NCI-H345 treated with DMSO at 0.1 percent for 48 hours (cell line): ENCODE results near the gene CDADC1.
"Not testable (repeated sequence)": the region's sequence is repeated elsewhere in the genome, so short reads cannot be mapped to it uniquely, and the experiment has no call there.

Source experiments
- DNase-seq: peaks from one replicate; lab custom pipeline; 2025; ENCODE audit not compliant: unreplicated experiment; lab: John Stamatoyannopoulos, UW

CDADC1 gene

DNA sequence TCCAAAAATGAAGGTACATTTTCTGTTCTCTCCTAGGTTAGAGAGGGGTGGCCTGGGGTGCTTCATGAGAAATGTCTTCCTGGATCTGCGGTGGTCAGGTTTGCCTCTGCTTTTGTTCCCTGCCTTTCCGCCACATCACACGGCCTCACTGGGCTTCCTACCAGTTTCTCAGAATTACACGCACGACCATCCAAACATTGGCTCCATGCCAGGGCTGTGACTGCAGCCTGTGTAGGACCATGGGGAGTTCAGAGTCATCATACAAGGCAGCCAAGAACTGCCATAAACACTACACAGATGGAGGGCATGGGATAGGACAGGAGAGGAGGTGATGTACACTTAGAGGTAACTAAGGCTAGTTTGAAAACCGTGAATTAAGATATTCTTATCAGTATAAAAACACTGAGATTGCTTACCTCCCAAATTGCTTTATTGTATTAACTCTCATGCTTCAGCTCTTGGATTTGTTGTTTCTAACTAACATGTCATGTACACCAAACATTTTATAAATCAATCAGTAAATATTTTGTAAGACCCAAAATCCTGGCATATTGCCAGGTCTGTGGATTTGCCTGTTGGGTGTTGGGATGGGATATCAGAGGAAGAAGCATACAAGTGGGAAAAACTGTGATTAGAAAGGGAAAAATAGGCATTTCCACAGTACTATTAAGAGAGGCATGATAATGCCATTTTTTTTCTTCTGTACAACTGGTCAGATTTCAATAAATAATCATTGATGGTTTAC lies 45.2 kb downstream of the CDADC1 start:
- no peak for DNase-seq

DNA sequence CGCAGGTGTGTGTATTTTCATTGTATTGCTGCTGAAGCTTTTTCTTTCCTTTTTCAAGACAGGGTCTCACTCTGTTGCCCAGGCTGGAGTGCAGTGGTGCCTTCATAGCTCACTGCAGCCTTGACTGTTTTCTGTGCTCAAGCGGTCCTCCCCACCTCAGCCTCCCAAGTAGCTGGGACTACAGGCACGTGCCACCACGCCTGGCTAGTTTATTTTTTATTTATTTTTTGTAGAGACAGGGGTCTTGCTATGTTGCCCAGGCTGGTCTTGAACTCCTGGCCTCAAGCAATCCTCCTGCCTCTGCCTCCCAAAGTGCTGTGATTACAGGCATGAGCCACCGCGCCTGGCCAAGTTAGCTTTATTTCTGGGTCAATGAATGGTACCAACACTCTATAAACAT lies 47.0 kb downstream of the CDADC1 start:
- not testable (repeated sequence) for DNase-seq

DNA sequence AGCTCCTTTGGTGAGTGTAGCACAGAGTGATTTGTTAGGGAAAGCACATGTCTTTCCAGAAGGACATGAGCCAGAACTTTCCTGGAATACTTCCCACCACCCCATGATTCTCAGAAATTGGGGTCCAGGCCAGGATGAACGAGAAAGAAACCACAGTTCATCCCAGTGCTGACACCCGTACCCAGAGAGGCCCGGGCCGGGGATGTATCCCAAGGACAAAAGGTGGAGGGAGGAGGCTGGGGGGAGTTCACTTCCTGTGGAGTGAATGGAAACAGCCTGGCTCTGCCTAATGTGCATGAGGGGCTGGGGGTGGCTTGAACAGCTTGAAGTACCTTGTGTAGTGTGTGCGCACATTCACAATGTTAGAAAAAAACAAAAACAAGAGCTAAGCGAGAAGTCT lies 47.5 kb downstream of the CDADC1 start:
- DNase-seq: no peak

DNA sequence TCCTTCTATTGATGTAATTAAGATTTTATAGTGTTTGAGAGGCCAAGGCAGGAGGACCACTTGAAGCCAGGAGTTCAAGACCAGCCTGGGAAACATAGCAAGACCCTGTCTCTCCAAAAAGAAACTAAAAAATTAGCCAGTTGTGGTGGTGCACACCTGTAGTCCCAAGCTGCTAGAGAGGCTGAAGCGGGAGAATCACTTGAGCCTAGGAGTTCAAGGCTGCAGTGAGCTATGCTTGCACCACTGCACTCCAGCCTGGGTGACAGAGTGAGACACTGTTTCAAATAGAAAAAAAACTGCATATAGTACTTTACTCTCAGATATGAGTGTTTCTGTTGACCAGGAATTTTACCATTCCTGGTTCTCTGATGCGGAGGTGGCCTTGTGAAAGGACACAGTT lies 48.9 kb downstream of the CDADC1 start:
- DNase-seq: no peak

DNA sequence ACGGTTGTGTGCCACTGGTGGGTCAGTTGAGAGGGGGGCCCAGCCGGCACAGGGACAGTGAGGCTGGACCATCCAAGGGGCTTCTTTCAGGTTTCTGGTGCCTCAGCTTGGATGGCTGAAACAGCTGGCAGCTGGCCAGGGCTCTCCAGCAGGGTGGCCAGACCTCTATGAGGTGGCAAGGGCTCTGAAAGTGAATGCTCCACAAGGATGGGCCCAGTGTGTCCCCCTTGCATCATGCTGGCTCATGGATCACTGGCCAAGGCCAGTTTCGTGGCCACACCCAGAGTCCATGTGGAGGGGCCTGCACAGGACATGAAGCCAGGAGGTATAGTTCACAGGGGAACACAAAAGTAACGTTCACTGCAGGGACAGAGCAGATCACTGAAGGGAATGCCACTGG lies 49.6 kb downstream of the CDADC1 start:
- DNase-seq: no peak

DNA sequence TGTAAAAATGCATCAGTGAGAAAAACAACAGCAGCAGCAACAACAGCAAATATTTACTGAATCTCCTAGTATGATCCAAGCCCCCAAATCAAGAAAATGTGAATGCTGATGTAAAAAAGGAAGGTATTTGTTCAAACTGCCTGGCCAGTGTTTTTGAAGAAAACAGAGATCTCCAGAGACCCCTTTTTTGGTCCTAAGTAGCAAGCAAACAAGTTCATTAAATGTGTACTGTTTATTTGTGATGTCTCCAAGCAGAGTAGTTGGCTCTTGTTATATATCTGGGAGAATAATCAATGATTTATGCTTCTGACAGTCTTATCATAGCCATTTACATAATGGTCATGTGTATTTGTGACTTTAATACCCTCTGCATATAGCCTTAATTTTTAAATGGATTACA lies 50.7 kb downstream of the CDADC1 start:
- DNase-seq: no peak

DNA sequence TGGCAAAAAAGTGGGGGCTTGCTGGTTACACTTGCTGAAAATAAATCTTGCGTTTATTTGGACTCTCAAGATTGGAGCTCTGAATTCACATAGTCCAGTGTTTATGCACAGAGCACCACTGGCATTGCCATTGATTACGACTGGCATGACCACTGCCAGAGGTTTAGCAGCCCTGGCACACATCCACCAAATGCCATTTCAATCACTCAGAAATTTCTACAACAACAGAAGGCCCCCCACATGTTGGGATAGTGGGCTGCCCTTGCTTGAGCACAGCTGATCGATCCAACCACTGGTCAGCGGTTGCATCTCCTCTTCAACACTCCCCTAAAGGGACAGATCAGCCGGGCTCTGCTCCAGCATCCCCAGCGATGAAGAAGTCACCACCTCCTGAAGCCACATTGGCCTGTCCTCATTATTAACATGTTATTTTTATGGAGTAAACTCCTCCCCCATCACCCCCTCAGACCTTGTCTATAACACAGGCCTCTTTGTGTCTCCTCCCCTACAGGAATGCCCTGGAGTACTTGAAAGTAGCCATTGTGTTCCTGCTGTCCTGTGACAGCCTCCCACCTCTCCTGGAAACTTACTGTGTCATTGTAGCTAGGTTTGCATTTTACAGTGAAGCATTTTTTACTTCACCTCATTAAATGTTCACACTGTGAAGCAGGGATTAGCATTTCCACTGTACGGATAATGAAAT lies 51.3 kb downstream of the CDADC1 start:
- DNase-seq: no peak

DNA sequence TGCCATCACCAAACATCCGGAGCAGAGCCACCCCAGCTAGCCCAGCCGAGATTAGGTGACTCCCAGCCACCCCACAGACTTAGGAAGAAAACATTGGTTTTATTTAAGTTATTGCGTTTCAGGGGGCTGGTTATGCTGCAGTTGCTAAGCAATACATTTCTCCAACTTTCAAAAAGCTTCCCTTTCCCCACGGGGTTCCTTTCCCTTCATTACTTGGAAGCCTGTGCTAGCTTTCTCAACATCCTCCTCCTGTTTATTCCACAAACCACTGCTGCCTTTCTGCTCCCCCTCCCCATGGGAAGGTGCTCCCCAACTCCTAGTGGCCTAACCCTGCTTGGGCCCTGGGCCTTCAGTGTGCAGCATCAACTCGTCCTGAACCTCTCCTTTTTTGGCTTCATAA lies 52.6 kb downstream of the CDADC1 start:
- no peak for DNase-seq

DNA sequence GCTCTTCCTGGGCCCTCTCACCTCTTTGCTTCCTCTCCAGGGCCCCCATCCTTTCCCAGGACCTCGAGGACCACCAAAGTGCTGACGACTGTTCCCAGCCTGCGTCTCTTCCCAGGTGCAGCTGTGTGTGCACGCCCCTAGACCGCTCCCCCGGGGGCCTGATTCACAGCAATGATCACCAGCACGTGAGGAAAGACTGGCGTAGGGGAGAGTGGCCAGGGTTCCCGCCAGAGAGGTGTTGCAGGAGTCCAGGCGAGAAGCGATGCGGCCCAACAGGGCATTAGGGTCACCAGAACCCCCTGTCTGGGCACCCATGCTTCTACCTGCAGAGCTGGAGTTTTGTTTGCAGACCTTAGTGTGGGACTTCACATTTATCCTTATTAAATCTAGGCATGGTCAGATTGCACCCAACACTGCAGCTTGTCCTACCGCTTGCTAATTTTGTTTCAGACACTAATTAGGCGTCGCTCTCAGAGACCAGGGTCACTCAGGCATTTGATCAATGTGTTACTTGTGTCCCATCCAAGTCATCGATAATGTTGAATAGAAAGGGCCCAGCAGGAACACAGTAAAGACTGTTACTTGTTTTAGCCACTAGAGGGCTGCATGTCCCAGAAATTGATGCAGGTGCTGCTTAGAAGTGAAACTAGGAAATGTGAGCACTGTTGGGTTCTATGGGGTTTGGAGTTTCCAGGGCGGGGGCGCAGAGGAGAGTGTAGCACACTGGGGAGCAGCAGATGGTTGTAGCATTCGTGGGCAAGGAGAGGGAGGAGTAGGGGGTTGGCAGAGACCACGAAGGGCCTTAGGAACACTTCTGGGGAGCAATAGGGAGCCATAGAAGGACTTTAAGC lies 53.2 kb downstream of the CDADC1 start:
- peak; percentile 3 for DNase-seq

DNA sequence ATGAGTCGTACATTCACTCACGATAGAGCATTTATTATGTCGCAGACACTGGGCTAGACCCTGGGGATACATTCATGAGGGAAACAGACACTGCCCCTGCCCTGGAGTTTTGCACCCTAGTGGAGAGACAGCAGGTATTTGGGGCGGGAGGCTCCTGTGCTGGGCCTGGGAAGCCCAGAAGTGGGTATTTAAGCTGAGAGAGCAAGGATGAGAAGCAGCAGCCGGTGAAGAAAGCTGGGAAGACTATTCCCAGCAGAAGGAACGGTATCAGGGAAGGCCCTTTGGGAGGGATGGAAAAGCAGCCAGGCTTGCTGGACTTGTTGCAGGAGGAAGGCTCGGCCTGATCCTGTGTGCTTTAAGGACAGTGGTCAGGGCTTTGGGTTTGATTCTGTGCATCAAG lies 54.5 kb downstream of the CDADC1 start:
- DNase-seq: no peak

DNA sequence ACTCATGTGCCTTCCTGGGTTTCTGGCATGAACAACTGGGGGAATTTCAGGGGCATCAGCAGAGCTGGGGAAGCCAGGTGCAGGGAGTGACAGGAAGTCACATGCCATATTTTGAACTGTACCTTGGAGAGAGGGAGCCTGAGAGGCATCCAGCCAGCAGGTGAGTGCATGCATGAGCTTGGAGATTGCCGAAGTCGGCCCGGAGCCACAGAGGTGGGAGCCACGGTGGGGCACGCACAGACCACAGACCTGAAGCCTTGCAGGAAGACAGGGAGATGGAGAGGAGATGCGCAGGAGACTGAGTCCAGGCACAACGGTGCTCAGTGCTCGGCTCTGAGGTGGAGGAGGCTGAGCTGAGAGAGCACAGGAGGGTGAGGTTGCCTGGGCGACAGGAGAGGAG lies 55.1 kb downstream of the CDADC1 start:
- DNase-seq: no peak

DNA sequence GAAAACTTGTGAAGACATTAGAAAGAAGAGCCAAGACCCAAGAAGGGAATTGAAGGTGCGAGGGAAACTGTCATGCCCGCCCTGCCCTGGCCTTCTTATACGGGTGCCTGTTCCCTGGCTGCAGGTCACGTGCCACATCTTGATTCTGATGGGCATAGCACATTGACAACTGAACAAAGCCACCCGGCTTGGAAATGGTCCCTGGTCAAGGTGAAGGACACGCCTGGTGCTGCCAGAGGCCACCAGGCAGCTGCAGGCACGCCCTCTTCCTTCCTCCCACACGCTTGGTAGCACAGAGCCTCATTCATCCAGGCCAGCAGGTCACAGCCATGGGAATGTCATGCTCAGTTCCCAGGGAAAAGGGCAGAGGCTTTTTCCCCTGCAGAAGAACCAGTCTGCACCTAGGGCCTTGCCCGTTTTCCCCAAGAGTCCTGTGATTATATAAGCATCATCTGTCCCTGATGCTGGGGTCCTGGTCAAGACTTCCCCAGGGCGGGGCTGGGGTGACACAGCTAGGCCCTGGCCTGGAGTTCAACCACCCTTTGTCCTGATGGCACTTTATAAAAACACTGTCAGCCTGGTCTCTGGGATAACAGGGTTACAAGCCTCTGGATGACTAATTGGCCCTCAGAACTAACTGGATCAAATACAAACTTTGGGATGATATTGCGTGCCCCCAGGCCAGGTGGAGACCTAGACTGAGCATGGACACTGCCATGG lies 56.0 kb downstream of the CDADC1 start:
- no peak for DNase-seq

DNA sequence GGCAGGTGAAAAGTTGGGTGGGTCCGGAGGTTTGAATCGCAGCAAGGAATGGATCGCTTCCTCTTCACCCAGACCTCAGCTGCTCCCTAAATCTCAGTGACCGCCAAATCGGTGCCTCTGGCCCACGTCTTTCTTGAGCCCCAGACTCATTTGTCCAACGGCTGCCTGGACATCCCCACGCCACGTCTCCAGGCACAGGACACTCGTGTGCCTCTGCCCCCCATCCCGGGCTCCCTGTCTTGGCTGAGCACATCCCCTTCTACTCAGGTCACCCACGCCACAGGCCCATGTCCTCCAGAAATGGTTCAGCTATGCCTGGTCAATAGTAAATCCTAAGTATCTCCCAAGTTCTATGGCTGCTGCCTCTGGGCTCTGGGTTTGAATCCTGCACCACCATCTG lies 56.6 kb downstream of the CDADC1 start:
- DNase-seq: no peak

DNA sequence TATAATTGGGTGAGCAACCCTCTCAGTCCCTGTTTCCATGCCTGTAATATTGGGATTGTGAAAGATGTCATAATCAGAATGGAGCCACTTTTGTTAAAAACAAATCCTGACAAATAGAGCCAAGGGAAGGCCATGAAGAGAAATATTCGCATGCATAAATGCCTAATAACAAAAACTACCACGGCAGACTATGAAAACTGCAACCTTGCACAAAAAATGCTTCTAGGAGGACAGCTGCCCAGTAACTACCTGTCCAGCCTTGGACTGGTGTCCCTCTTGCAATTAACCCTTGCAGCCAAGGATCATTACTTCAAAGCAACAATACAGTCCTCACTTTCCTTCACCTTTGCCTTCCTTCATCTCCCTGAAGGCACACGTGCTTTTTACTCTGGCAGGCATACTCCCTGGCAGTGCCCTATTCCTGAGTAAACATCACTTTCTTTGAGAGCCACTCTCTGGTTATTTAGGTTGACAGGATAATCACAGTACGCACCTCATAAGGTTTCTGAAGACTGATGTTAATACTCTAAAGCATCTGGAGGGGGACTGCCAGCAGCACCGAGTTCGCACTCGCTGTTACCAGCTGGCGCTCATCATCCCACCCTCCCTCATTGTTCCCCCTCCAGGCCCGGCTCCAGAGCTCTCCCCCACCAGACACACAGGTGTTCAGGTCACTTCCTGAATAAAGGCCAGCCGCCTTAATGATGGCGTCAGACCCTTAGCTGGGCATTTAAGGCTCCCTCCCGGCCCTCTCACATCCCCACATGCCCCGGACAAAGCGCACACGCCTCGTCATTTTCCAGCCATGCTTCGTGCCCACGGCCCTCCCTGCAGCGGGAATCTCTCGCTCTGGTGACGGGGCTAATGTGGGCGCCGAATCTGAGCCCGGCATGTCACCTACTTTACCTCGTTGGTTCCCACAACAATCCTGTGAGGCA lies 57.3 kb downstream of the CDADC1 start:
- DNase-seq: no peak

DNA sequence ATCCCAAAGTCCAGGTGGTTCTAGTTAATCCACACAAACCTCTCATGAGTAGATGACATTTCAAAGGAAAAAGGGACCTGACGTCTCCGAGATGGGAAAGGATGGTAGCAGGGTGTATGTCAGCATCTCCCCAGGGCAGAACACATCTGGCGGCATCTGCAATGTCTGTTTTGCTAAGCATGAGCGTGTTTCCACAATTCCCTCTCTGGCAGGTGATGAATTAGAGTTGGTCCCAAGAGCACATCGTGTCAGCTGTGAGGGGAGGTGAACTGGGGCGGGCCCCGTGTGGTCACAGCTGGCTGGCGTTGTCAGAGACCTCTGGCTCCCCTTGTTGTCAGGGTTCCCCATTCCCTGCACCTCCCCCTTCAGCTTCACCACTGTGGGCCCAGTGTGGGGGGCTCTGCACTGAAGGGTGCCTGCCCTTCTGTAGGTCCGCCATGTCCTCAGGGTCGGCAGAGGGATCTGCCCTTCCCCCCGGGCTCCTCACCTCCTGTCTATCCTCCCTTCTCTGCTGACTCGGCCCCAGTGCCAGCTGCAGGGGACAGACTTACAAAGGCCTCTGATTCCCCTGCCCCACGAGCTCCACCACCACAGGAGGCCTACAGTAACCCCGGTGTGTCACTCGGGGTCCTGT lies 58.2 kb downstream of the CDADC1 start:
- no peak for DNase-seq

DNA sequence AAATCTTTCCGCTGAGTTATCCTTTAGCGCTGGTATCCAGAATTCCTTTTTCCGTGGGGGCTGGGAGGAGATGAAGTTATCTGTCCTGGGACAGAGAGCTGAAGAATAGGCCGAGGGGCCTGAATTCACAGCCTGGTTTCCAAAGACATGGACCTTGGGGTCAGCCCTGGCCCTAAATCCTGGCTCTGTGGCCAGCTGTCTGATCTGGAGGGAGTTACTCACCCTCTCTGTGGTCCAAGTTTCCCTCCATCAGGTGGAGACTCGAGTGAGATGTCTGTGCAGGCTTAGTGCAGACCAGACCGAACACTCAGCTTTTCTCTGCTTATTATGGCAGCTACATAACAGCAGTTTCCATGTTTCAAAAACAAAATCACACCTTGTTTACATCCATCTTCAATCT lies 59.6 kb downstream of the CDADC1 start:
- DNase-seq: no peak

DNA sequence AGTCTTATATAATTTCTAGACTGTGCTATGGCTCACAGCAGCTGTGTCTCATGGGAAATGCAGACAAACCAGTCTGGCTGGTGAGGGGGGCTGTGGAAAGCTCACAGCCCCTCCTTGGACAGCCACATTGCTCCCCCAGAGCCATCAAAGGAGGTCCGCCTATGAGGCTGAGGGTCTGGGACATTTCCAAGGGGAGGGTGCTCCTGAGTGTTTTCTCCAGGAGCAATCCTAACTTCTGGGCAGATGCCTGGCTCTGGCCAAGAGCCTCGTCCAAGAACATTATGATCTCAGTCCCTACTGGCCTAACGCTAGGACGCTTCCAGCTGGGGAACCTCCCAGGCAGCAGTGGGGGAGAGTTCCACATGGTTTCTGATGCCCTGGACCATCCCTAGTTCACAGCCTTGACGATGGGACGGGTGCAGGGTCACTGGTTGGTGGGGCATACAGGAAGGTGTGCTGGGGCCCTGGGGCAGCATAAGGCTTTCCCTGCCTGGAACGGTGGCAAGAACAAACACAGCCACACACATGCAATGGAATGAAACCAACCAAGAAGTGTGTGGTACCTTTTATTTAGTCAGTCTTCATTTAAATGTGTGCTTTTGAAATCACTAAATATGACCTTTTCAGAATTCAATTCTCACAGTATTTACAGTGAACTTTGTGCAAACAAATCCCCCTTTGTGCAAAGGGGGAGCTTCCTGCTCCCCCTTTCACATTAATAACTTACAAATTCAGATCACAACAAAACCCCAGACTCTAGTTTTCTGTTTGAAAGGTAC lies 60.6 kb downstream of the CDADC1 start:
- DNase-seq: no peak

DNA sequence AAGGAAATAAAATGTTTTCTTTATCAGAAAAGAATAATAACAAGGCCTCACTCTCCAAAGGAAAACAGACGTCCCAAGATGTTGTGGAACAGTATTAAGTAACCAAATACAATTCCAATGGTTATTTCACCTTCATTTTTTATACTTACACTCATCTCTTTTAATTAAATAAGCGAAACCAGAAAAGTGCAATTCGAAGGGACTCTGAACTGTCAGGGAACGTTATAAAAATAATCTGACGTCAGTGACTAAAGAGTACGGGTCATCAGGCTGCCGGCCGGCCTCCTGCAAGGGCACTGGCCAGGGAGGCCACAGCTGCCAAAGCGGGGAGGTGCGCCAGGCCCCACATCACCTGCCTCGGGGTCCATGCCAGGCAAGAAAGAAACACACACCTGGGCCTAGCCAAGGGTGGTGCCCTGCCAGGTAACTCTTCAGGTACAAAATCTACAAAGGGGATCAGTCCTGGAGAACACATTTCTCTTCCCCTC lies 61.2 kb downstream of the CDADC1 start:
- no peak for DNase-seq

DNA sequence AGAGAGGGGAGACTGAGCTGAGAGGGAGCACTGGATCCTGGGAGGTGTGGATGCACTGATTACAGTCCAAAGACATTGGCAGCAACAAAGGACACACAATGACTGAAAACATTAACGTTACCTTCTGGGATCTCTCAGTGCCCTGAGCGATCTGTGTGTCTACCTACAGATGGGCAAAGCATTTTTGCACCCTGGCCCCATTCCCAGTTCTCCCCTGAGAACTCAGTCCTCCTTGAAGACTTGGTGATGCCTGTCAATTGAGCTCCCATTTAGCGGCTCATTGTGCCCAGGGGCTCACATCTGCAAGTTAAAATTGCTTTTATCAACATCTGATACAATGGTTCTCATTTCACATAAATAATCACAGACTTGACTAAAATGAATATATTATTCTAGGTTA lies 62.5 kb downstream of the CDADC1 start:
- no peak for DNase-seq
